ENCODE results near the gene MAN1B1.

- TF ChIP-seq TSHZ2 (CRISPR knock-in tag; IDR thresholded peaks at IDR 0.05) (no peak), GLIS3 (CRISPR knock-in tag; IDR thresholded peaks at IDR 0.05) (no peak), PPARA (CRISPR knock-in tag; IDR thresholded peaks at IDR 0.05; ENCODE audit: borderline replicate concordance) (no peak), ZNF565 (CRISPR knock-in tag; conservative IDR thresholded peaks at IDR 0.05; ENCODE audit: low read depth) (no peak), ZC3H10 (CRISPR knock-in tag; IDR thresholded peaks at IDR 0.05) (no peak)
- TF ChIP-seq, protein P1, sequence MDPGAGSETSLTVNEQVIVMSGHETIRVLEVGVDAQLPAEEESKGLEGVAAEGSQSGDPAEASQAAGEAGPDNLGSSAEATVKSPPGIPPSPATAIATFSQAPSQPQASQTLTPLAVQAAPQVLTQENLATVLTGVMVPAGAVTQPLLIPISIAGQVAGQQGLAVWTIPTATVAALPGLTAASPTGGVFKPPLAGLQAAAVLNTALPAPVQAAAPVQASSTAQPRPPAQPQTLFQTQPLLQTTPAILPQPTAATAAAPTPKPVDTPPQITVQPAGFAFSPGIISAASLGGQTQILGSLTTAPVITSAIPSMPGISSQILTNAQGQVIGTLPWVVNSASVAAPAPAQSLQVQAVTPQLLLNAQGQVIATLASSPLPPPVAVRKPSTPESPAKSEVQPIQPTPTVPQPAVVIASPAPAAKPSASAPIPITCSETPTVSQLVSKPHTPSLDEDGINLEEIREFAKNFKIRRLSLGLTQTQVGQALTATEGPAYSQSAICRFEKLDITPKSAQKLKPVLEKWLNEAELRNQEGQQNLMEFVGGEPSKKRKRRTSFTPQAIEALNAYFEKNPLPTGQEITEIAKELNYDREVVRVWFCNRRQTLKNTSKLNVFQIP (CRISPR knock-in tag; IDR thresholded peaks at IDR 0.05; ENCODE audit: borderline replicate concordance, low read depth): no peak
Observed at GRCh38 chr9:137056739-137057415, 29.9 kb upstream of the MAN1B1 start.
